Neural crest cell (in vitro differentiated cells): ENCODE data around the gene CDH24. TPM values are rescaled to one million over a fixed set of nuclear protein-coding genes. Genes with fewer than 3 reads are reported as not detected.

Experiments
- DNase-seq: peaks from one replicate; pipeline ENCODE4 v3.0.0; 2021; ENCODE audit warnings: low read depth, mixed read lengths, low spot score
- H3K27ac Mint-ChIP-seq: one replicate; pipeline ENCODE4 v1.8.0; 2021; ENCODE audit warnings: mild to moderate bottlenecking, mixed read lengths; ENCODE audit not compliant: unreplicated experiment
- H3K27me3 Mint-ChIP-seq: 2 replicates; pipeline ENCODE4 v1.8.0; 2021; ENCODE audit warnings: low read depth, mild to moderate bottlenecking, mixed read lengths
- H3K36me3 Mint-ChIP-seq: 2 replicates; pipeline ENCODE4 v1.8.0; 2021; ENCODE audit warnings: low read depth, mild to moderate bottlenecking, mixed read lengths
- H3K4me1 Mint-ChIP-seq: 2 replicates; pipeline ENCODE4 v1.8.0; 2021; ENCODE audit warnings: mixed read lengths
- H3K4me3 Mint-ChIP-seq: one replicate; pipeline ENCODE4 v1.8.0; 2021; ENCODE audit warnings: mild to moderate bottlenecking, mixed read lengths
- H3K9me3 Mint-ChIP-seq: 2 replicates; pipeline ENCODE4 v1.8.0; 2021; ENCODE audit warnings: mixed read lengths
- total RNA-seq: library from RNA; stranded (reverse); gene quantifications from 2 replicates; pipeline ENCODE4 v1.2.1, GENCODE V29; 2021
- TF ChIP-seq, protein P1 (sequence below): fragments of 200-600 bp; sonication (generic); conservative IDR thresholded peaks from 2 replicates; pipeline ENCODE4 v1.5.0; 2021; ENCODE audit warnings: antibody characterized with exemption, mild to moderate bottlenecking

CDH24 gene
- total RNA-seq, 1 donor from 2014 or later: 37.2 TPM

DNA sequence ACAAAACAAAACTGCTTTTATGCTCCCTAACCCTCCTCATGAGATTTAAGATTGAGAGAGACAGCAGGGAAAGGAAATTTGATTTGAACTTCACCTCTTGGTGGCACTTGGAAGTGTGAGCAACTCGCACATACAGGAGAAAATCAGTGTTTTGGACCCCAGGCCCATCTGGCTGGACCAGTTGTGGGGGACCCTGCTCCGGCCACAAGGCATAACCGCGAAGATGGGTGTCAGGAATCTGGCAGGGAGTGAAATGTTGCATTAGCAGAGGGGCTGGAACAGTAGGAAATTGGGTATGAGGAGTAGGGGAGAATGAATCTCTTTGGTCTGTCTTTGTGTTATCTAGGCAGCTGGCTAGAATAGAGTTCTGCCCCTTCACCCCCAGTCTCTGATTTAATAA is 46.3 kb upstream of the CDH24 start:
- H3K27ac Mint-ChIP-seq: no peak overlapping the region
- H3K9me3 Mint-ChIP-seq: no peaks in the 10 kb centered on the region
- no peak overlapping the region for H3K4me3 Mint-ChIP-seq
- TF ChIP-seq, protein P1, sequence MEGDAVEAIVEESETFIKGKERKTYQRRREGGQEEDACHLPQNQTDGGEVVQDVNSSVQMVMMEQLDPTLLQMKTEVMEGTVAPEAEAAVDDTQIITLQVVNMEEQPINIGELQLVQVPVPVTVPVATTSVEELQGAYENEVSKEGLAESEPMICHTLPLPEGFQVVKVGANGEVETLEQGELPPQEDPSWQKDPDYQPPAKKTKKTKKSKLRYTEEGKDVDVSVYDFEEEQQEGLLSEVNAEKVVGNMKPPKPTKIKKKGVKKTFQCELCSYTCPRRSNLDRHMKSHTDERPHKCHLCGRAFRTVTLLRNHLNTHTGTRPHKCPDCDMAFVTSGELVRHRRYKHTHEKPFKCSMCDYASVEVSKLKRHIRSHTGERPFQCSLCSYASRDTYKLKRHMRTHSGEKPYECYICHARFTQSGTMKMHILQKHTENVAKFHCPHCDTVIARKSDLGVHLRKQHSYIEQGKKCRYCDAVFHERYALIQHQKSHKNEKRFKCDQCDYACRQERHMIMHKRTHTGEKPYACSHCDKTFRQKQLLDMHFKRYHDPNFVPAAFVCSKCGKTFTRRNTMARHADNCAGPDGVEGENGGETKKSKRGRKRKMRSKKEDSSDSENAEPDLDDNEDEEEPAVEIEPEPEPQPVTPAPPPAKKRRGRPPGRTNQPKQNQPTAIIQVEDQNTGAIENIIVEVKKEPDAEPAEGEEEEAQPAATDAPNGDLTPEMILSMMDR: no peak
- peaks cover 13% of the 10 kb centered on the region for H3K27me3 Mint-ChIP-seq
- H3K36me3 Mint-ChIP-seq: peaks cover 2% of the 10 kb centered on the region
- H3K4me1 Mint-ChIP-seq: peaks cover 9% of the 10 kb centered on the region
- DNase-seq: no peak

DNA sequence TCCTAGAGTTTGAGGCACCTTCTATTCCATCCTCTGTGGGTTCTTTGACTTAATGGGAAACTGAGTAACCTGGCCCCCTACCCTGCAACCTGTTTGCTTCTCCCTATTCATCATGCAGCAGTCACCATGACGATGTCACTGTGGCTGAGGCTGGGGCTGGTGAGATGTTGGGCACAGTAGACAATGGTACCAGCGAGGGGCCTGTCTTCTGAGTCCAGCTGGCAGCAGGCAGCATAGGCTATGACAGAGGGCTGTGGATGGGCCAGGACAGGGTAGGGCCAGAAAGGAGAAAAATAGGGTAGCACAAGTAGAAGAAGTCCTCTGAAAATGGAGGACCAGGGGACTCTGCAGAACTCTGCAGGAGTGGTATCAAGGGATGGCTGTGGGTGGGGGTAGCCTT is 45.5 kb upstream of the CDH24 start:
- no peak for DNase-seq
- Mint-ChIP-seq H3K27me3 (peaks cover 13% of the 10 kb centered on the region), H3K4me1 (peaks cover 9% of the 10 kb centered on the region), H3K4me3 (no peak overlapping the region), H3K9me3 (no peaks in the 10 kb centered on the region), H3K36me3 (peaks cover 2% of the 10 kb centered on the region), H3K27ac (no peak overlapping the region)
- TF ChIP-seq, protein P1: no peak

DNA sequence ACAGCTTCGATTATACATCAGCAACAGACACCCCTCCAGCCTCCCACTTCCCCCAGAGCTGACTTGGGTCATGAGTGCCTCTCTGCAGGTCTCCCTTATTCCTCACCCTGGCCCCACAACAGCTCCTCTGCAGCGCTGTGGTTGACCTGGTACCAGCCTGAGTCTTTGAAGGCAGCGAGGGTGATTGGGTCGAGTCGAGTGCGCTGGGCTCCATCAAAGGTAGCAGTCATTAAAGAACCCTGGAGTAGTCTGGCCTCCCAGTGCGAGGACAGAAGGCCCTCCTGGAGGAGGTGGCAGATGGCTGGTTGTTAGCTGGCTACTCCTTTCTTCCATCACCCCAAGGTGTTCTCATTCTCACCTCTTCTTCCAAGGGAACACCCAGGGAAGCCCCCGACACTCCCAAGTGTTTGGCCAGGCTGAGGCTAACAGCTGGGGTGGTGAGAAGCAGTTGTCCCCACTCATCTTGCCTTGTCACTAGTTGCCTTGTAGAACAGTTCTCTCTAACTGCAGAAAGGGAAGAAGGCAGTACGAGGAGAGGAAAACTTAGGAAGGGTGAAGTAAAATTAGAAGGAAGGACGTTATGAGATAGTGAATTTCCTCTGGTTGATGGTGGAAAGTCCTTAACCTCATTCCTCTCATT is 44.8 kb upstream of the CDH24 start:
- peaks cover 10% of the 10 kb centered on the region for H3K4me1 Mint-ChIP-seq
- DNase-seq: no peak
- H3K27ac Mint-ChIP-seq: no peak overlapping the region

DNA sequence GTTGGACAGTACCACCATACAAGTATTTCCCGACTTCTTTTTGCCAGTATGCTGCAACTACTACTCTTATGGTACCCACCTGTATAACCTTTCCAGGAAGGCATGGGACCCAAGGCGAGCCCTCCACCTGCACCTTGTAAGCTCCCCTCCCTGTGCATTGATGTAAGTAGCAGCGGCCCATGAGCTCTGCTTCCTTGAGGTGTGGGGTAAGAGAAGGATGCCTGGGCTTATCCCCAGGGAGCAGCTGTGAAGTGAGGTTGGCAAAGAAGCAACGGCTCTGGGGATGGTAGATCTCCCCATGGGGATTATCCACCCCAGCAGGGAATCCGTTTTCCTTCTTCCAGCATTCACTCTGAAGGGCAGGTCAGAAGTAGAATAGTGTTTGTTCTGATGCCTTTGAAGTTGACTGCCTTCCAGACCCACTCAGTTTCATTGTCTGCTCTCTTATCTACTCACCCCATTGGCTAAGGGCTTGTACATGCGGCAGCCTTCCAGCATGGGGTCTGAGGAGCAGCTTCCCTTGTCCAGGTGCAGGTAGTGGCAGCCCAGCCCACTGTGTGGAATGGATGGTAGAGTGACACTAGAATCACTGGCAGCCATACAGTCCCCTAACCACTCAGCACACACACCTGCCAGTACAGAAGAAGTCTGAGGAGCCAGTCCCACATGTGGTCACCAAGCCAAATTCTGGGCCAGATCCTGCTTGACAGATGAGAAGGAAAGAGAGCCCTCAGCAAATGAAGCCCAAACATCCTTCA is 44.1 kb upstream of the CDH24 start:
- TF ChIP-seq, protein P1: no peak
- Mint-ChIP-seq H3K4me3 (no peak overlapping the region), H3K9me3 (no peaks in the 10 kb centered on the region), H3K27ac (no peak overlapping the region), H3K4me1 (peaks cover 18% of the 10 kb centered on the region), H3K36me3 (peaks cover 2% of the 10 kb centered on the region), H3K27me3 (peaks cover 13% of the 10 kb centered on the region)
- DNase-seq: no peak

More for the DNA sequence above, 44.8 kb upstream of the CDH24 start:
- Mint-ChIP-seq H3K27me3 (peaks cover 13% of the 10 kb centered on the region), H3K36me3 (peaks cover 2% of the 10 kb centered on the region), H3K4me3 (no peak overlapping the region), H3K9me3 (no peaks in the 10 kb centered on the region)
- TF ChIP-seq, protein P1: no peak

DNA sequence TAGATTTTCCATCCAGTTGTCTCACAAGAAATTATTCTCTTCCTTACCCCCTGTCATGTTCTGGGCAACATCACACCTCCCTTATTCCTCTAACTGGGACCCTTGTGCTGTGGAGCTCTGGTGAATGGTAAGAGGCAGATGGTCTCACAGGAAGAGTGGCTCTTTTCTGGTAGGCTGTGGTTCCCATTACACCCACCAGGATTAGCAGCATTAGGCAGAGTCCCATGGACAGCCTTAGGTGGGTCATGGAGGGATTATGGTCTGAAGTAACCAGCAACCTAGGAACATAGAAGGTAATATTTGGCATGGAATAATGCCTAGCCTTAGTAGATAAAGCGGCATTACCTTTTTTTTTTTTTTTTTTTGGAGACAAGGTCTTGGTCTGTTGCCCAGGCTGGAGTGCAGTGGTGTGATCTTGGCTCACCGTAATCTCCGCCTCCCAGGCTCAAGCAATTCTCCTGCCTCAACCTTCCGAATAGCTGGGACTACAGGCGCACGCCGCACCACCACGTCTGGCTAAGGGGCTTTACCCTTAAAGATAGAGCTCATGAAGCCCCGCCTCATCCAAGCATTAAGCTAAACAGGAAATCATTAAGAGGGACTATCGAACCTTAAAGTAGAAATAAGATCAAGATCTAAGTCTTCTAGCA is 42.0 kb upstream of the CDH24 start:
- no peak for DNase-seq
- TF ChIP-seq, protein P1: no peak
- Mint-ChIP-seq H3K4me1 (peaks cover 9% of the 10 kb centered on the region), H3K27ac (no peak overlapping the region), H3K27me3 (peaks cover 7% of the 10 kb centered on the region), H3K9me3 (no peaks in the 10 kb centered on the region), H3K36me3 (peaks cover 2% of the 10 kb centered on the region), H3K4me3 (peak overlapping the region; percentile 32)
